WTC11 (cell line): ENCODE measurements around the gene PSMG1.

Experiments used
- E2F5 ChIP-seq: sonication (generic); formaldehyde crosslinking; IDR thresholded peaks from 2 replicates; pipeline ENCODE4 v1.8.1; 2022; ENCODE audit warnings: mild to moderate bottlenecking, moderate library complexity, missing genetic modification reagents
- ELF4 ChIP-seq: sonication (generic); formaldehyde crosslinking; IDR thresholded peaks from 2 replicates; pipeline ENCODE4 v1.8.1; 2022; ENCODE audit warnings: low read depth, mild to moderate bottlenecking, moderate library complexity, missing genetic modification reagents
- IRF2 ChIP-seq: sonication (generic); formaldehyde crosslinking; IDR thresholded peaks from 2 replicates; pipeline ENCODE4 v1.8.0; 2022; ENCODE audit warnings: low read depth, missing genetic modification reagents, borderline replicate concordance
- TCF7 ChIP-seq: sonication (generic); formaldehyde crosslinking; IDR thresholded peaks from 2 replicates; pipeline ENCODE4 v1.8.0; 2022; ENCODE audit warnings: mild to moderate bottlenecking, low read depth, missing genetic modification reagents, moderate library complexity
- TF ChIP-seq, protein P1 (sequence below): fragments of 200-600 bp; IDR thresholded peaks from 2 replicates; pipeline ENCODE4 v1.8.0; 2022; ENCODE audit warnings: antibody characterized with exemption
- TF ChIP-seq, protein P2 (sequence below): sonication (generic); formaldehyde crosslinking; IDR thresholded peaks from 2 replicates; pipeline ENCODE4 v1.8.1; 2023; ENCODE audit warnings: mild to moderate bottlenecking, missing genetic modification reagents, moderate library complexity

GRCh38 chr21:39132248-39132647 lies 51.0 kb downstream of the PSMG1 start:
- TF ChIP-seq, protein P1, sequence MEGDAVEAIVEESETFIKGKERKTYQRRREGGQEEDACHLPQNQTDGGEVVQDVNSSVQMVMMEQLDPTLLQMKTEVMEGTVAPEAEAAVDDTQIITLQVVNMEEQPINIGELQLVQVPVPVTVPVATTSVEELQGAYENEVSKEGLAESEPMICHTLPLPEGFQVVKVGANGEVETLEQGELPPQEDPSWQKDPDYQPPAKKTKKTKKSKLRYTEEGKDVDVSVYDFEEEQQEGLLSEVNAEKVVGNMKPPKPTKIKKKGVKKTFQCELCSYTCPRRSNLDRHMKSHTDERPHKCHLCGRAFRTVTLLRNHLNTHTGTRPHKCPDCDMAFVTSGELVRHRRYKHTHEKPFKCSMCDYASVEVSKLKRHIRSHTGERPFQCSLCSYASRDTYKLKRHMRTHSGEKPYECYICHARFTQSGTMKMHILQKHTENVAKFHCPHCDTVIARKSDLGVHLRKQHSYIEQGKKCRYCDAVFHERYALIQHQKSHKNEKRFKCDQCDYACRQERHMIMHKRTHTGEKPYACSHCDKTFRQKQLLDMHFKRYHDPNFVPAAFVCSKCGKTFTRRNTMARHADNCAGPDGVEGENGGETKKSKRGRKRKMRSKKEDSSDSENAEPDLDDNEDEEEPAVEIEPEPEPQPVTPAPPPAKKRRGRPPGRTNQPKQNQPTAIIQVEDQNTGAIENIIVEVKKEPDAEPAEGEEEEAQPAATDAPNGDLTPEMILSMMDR = no peak
- TF ChIP-seq ELF4 (CRISPR knock-in tag) (no peak), TCF7 (no peak), E2F5 (CRISPR knock-in tag) (no peak), IRF2 (no peak)
- TF ChIP-seq, protein P2, sequence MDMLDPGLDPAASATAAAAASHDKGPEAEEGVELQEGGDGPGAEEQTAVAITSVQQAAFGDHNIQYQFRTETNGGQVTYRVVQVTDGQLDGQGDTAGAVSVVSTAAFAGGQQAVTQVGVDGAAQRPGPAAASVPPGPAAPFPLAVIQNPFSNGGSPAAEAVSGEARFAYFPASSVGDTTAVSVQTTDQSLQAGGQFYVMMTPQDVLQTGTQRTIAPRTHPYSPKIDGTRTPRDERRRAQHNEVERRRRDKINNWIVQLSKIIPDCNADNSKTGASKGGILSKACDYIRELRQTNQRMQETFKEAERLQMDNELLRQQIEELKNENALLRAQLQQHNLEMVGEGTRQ (CRISPR knock-in tag) = no peak
